NCI-H2081 treated with DMSO at 0.1 percent for 48 hours (cell line): ENCODE measurements around the gene SRP14.
A peak's percentile ranks its signal among the peaks of the same experiment; 100 is the strongest.

Experiments used
- DNase-seq: peaks from one replicate; lab custom pipeline; 2025; lab: John Stamatoyannopoulos, UW

The SRP14 gene

DNA sequence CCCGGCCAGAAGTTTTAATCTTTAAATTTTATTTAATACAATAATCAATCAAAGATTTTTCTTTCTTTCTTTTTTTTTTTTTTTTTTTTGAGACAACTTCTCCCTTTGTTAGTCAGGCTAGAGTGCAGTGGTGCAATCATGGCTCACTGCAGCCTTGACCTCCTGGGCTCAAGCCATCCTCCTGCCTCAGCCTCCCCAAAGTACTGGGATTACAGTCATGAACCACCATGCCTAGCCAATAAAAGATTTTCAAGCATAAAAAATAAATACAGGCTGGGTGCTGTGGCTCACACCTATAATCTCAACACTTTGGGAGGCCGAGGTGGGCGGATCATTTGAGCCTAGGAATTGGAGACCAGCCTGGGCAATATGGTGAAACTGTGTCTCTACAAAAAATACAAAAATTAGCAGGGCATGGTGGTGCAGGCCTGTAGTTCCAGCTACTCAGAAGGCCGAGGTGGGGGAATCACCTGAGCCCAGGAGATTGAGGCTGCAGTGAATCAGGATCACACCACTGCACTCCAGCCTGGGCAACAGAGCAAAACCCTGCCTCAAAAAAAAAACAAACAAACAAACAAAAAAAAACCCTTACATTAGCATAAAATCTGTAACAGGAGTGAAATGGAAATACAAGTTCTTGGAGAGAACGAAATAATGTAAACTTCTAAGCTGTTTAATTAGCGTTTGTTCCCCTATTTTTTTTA lies 29.1 kb upstream of the SRP14 start:
- DNase-seq = no peak

DNA sequence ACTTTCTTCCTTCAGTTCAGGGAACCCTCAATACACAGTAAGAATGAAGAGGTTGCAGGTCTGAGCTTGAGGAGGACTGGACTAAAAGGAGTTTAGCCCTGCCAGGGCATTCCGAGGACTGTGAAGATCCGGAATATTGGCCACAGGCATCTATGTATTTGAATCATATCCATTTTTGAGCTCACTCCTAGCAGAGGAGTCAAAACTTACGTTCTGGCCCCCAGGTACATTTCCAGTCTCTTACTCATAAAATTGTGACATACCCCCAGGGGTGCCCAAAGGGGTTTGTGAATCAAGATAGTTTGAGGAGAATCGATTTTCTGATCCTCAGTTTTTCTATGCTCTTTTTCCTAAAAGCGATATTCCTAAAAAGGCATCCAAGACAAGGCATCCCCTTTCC lies 27.6 kb upstream of the SRP14 start:
- no peak for DNase-seq

- no peak for DNase-seq
Observed at GRCh38 chr15:40065166-40065565, 26.2 kb upstream of the SRP14 start.

DNA sequence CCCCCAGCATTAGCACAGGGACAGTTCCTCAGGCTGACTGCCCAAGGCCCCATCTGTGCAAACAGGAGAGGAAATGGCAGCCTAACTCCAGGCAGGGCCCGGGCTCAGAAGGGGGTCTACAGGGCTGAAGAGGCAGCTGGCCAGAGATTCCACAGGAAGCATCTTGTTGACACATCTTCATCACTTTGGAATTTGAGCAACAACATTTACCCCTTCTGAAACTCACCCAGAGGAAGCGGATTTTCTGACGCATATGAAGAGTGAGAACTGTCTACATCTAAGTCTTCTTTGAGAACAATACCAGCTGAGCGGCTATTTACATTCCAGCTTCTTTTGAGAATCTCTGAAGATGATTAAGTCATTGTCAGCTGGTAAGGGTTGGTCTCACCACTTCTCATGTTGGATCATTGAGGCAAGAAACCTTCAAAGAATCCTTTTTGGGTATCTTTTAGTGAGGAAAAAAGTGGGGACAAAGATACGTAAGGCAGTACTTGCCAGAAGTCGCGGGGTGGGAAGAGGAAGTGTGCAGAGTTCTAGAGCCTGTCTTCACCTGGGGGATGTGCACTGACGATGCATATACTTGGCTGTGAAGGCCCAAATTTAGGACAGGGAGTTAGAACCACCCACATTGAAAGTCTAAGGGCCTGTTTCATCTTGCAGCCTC lies 25.4 kb upstream of the SRP14 start:
- no peak for DNase-seq

DNA sequence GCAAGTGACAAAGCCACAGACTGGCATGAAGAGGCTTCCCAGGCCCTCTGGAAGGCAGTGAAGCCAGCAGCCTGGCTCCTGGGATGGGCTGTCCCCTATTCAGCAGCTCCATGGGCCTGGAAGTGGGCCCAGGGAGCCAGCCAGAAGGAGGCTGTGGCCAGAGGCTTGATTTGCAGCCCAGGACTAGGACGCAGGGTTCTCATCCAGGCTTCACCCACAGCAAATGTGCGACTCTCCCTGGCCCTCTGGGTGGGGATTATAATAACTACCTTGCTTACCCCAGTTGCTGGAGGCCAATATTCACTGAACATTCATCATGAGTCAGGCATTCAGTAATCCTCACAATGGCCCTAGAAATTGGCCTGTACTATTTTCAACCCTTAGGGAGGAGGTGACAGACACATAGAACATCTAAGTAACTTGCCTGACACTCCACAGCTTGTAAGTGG lies 24.6 kb upstream of the SRP14 start:
- DNase-seq = no peak

DNA sequence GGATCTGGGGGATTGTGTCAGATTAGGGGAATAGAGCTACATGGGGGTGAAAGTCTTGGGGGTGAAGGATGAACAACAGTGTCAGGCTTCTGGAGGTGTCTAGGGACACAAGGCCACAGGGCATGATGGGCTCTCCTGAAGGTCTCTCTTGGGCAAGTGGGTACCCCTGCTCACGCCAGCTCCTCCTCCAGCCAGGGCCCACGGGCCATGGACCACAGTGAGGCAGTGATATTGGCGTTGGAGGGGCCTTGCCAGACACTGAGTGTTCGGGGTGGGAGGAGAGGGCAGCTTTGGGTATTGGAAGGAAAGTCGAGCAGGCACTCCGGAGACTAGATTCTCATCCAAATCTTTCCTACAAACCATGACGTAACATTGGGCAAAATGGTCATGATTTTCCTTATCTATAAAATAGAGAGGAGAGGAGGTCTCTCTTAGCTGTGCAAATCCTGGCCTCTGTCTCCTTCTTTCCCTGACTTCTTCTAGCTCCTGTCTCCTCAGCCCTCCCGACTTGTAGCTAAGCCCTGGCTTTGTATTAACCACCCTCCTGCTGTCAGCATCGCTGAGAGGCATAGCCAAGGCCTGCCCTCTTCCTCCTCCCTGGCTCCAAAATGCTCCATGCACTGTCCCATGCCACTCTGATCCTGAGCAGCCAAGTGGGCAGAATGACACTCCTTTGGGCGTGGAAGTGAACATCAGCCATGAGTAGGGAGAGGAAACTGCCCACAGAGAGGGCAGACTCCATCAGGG lies 24.0 kb upstream of the SRP14 start:
- no peak for DNase-seq

GRCh38 chr15:40061212-40061901 lies 22.4 kb upstream of the SRP14 start:
- no peak for DNase-seq

- no peak for DNase-seq
Observed at GRCh38 chr15:40060236-40060961, 21.4 kb upstream of the SRP14 start.

DNA sequence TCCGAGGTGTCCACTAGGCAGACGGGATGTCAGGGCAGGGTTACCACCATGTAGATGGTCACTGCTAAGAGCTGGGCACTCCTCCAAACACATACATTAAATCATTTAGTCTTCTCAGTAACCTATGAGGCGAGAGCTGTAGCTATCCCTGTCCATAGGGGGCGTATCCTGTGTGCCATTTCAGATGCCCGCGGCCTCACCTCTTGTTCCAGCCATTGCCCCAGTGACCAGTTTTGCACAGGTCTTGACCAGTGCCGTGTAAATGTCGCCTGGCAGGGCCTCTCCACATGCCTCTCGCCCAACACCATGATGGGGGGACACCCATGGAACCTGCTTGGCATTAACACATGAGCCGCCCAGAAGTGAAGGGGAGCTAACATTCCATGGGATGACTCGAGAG lies 20.8 kb upstream of the SRP14 start:
- DNase-seq = no peak

GRCh38 chr15:40058476-40059140 lies 19.6 kb upstream of the SRP14 start:
- no peak for DNase-seq

DNA sequence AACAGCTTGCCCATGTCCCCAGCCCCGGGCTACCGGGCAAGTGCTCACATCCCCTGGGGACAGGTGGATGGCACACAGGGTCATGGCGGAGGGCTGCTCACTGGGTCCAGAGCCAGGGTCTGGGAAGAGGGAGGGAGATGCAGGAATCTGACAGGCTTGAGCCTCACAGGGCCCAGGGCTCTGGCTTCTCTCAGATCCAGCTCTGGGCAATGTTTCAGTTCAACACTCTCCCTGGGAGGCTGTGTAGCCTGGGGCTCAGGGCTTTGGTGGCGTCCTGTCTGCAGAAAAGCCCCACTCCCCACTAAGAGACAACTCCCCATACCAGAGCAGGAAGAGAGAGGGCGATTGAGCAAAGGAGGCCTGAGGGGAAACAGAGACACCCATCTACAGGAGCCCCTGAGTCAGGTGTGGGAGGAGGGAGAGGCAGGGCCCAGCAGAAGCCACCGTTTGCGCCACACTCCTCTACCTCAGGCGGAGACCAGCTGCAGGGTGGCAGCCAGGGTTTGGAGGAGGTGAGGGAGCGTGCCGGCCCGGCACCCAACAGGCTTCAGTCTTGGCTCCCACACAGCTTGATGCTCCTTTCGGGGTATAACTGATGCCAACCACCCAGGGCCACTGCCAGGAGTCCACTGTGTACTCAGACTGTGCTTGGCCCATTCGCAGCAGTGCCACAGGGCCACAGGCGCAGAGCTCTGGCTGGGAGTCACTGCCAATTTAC lies 16.8 kb upstream of the SRP14 start:
- DNase-seq = peak; percentile 75

- DNase-seq = no peak
Observed at GRCh38 chr15:40054855-40055575, 16.0 kb upstream of the SRP14 start.

- DNase-seq = no peak
Observed at GRCh38 chr15:40054605-40054854, 15.5 kb upstream of the SRP14 start.

- DNase-seq = no peak
Observed at GRCh38 chr15:40053831-40054604, 15.0 kb upstream of the SRP14 start.

DNA sequence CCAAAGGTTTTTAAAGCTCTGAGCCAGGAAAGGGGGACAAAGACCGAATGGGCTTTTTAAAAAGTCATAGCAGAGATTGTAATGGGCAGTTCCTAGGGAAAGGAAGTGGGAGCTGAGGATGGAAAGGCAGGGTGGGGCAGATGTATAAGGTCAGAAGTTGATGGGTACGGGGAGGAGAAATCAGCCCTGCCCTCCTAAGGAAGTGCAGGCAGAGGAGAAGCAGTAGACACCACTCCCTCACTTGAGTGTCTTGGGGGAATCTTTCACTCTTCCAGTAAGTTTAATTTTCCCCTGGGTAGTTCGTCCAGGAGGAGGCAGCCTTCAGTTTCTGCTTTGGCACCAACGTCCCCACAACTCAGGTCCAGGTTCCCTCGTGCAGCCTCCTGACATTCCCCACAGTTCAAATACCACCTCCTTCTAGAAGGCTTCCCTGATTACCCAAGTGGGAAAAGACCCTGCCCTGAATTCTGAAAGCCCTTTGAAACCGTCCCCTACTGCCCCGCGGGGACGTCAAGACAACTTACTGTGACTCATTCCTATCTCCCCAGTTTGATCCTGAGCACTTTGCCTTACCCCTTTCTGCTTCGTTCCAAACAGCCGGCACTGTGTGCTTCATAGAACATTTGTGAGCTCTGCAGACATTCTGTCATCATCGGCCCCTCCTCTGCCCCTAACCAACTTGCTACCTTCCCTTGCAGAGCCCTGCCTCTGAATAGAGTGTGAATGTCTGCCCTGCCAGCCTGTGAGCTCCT lies 14.3 kb upstream of the SRP14 start:
- DNase-seq = no peak

DNA sequence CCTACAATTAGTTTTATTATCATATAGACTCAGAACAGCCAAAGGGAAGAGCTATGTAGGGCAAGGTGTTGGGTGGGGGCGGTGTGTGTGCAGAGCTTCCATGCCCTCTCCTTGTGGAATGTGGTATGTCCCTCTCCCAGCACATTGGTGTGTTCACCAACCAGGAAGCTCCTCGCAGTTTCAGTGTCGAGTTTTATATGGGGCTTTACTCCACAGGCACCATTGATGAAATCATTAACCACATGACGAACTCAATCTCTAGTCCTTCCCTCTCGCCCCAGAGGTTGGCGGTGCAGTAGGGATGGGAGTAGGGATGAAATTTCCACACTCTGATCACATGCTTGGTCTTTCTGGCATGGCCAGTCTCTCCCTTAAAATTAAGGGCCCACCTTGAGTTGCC lies 13.6 kb upstream of the SRP14 start:
- DNase-seq = no peak

- DNase-seq = no peak
Observed at GRCh38 chr15:40051616-40052415, 12.8 kb upstream of the SRP14 start.
